Body of pancreas (tissue), 4 donors: ENCODE data around the gene P3H4.

Experiments used
- POLR2A ChIP-seq, 3 donors: fragments of 450-650 bp; IDR thresholded peaks; one replicate each; pipeline ENCODE4 v1.6.1; 2016; ENCODE audit warnings: antibody characterized with exemption in 3 of 3, mild to moderate bottlenecking in 2 of 3
- TF ChIP-seq, protein P1 (sequence below), 7 experiments: fragments of 450-650 bp in 4 of 7; fragments of 200-600 bp in 3 of 7; sonication (generic) in 3 of 7; IDR thresholded peaks; one replicate each; pipeline ENCODE4 v1.5.1; 2016 to 2019; ENCODE audit warnings: antibody characterized with exemption in 7 of 7

DNA sequence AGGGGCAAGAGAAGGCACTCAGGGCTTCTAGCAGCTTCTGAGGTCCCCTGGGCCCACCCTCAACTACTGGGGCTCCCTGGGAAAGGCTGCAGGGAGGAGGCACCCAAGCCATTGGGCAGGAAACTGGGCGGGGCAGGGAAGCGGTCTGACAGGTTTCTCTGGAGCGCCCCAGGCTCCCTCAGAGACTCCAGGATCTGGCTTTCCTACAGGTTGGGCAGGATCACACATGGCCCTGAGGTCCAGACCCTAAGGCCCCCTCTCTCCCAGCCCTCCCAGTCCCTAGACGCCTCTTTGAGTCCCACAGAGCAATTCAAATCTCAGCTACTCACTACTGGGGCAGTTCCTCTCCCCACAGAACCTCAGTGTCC, 39.5 kb downstream of the P3H4 start:
- TF ChIP-seq POLR2A (IDR thresholded peaks at IDR 0.05): no peak
- TF ChIP-seq, protein P1, sequence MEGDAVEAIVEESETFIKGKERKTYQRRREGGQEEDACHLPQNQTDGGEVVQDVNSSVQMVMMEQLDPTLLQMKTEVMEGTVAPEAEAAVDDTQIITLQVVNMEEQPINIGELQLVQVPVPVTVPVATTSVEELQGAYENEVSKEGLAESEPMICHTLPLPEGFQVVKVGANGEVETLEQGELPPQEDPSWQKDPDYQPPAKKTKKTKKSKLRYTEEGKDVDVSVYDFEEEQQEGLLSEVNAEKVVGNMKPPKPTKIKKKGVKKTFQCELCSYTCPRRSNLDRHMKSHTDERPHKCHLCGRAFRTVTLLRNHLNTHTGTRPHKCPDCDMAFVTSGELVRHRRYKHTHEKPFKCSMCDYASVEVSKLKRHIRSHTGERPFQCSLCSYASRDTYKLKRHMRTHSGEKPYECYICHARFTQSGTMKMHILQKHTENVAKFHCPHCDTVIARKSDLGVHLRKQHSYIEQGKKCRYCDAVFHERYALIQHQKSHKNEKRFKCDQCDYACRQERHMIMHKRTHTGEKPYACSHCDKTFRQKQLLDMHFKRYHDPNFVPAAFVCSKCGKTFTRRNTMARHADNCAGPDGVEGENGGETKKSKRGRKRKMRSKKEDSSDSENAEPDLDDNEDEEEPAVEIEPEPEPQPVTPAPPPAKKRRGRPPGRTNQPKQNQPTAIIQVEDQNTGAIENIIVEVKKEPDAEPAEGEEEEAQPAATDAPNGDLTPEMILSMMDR (IDR thresholded peaks at IDR 0.05): no peak
